Testis (tissue), 5 donors: ENCODE measurements around the gene GSTT2. TPM values are rescaled to one million over a fixed set of nuclear protein-coding genes. Genes with fewer than 3 reads are reported as not detected.
"Not testable (repeated sequence)": the region's sequence is repeated elsewhere in the genome, so short reads cannot be mapped to it uniquely, and the experiment has no call there.

Source experiments
- DNase-seq: peaks from one replicate; pipeline ENCODE4 v3.0.0-alpha.2; 2019
- H3K27ac ChIP-seq, 2 donors: fragments of 200-600 bp; sonication (generic); one replicate each; pipeline ENCODE4 v1.5.1; 2019
- H3K27me3 ChIP-seq: fragments of 200-600 bp; sonication (generic); one replicate; pipeline ENCODE4 v1.5.1; 2019
- H3K36me3 ChIP-seq: fragments of 200-600 bp; sonication (generic); one replicate; pipeline ENCODE4 v1.5.1; 2017; ENCODE audit warnings: low read depth; ENCODE audit errors: missing control alignments
- H3K4me1 ChIP-seq: fragments of 200-600 bp; sonication (generic); one replicate; pipeline ENCODE4 v1.5.1; 2019
- H3K4me3 ChIP-seq, 2 donors: fragments of 200-600 bp; sonication (generic); one replicate each; pipeline ENCODE4 v1.5.1; 2017 to 2019
- H3K9me3 ChIP-seq: fragments of 200-600 bp; sonication (generic); one replicate; pipeline ENCODE4 v1.5.1; 2017
- POLR2A ChIP-seq: fragments of 450-650 bp; IDR thresholded peaks from one replicate; pipeline ENCODE4 v1.6.1; 2017; ENCODE audit warnings: antibody characterized with exemption, mild to moderate bottlenecking, moderate library complexity
- WGBS, 2 donors: methylation state at CpG; one replicate each; pipeline ENCODE4 v1.1.5; 2018; 5-methylcytosine and 5-hydroxymethylcytosine counted together
- intact Hi-C: fragments of 100-400 bp; cut with DNase I; formaldehyde crosslinking; loops from one replicate; pipeline ENCODE4 v1.15.1; 2023; ENCODE audit warnings: low total_unique reads
- long read RNA-seq, 2 donors: transcript quantifications; one replicate each; lab custom pipeline, GENCODE V29; 2026
- polyA plus RNA-seq: library from polyadenylated mRNA; stranded (reverse); fragments of 350-450 nt; fragmentation: Illumina TruSeq; extraction: RNeasy Lipid Tissue Mini Kit (QIAGEN cat#74804); gene quantifications from one replicate; pipeline ENCODE4 v1.2.3, GENCODE V29; 2014; ENCODE audit warnings: low read depth, low replicate concordance; ENCODE audit not compliant: insufficient read depth
- total RNA-seq, 2 donors: library from RNA; depleted of rRNA; stranded (reverse); fragments of >200 nt; gene quantifications; one replicate each; pipeline ENCODE4 v1.2.3, GENCODE V29; 2016
- TF ChIP-seq, protein P1 (sequence below), 3 experiments: fragments of 450-650 bp in 2 of 3; fragments of 200-600 bp in 1 of 3; sonication (generic) in 1 of 3; IDR thresholded peaks; one replicate each; pipeline ENCODE4 v1.5.1; 2016 to 2019; ENCODE audit warnings: antibody characterized with exemption in 3 of 3, mild to moderate bottlenecking in 2 of 3, moderate library complexity in 1 of 3

The GSTT2 gene
- total RNA-seq: under 1 TPM in 1 of 2 donors, not detected in 1; 0.68 TPM
- not detected for polyA plus RNA-seq
- long read RNA-seq, donor 1: 0 reads
- long read RNA-seq, donor 2: 0 reads

DNA sequence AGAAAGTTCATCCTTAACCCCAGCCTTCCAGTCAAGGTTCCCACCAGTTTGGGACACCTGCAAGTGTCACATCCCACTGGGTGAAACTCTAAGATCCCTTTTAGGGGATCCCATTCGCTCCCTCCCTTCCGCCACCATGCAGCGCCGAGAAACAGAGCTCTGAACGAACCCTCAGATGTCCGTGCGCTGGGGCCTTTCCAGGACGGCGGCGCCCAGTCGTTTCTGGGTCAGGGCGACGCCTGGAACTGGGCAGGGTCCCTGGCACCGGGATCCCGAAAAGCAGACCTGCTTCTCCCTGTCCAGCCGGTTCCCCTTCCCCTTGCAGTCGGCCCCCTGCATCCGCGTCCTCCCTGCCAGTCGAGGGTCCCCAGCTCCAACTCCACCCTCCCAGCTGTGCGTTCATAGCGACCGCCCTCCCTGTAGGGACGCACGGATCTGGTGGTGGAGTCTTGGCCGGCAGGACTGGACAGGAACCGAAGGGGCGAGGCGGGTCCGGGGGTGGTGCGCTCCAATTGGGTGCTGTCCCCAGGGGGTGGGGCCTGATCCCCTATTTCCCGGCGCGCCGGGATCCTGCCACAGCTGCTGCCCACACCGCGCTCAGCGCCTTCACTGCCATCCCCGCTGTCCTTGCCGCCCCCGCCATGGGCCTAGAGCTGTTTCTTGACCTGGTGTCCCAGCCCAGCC is at the start of gene GSTT2:
Gene GSTT2 (plus strand): TSS at position 578 of the 684 bp plus-strand sequence.
- intact Hi-C loops: not testable (repeated sequence)

DNA sequence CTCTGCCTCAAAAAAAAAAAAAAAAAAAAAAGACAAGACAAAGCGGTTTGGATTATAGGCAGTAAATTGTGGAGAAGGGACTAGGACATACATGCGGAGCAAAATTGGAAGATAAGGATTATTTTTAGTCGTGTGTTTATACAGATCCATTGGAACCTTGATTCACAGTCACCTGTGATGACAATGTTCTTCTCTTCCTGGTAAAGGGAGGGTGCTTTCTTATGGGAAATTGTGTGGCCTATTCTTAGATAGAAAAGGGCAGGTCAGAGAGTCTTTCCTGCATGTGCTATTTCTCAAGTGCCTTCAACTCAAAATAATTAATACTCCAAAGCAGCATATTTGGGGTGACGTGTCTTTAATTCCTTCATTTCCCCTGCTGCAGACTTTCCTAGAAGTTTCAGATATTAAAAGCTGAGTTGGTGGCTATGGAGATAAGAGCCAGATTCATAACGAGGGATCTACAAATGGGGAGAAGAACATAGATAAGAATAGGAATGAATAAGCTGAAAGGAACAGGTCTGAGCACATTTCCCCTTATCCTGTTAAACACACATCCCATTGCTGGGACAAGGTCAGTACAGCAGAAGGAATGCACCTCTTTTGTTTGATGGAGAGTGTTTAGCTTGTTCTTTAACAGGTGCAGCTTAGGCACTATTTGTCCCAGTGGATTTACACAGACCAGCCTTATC is 41.5 kb upstream of the GSTT2 start:
- no peaks in the 10 kb centered on the region for H3K9me3 ChIP-seq
- no peaks in the 10 kb centered on the region for H3K27me3 ChIP-seq
- no peak overlapping the region for H3K27ac ChIP-seq
- TF ChIP-seq, protein P1, sequence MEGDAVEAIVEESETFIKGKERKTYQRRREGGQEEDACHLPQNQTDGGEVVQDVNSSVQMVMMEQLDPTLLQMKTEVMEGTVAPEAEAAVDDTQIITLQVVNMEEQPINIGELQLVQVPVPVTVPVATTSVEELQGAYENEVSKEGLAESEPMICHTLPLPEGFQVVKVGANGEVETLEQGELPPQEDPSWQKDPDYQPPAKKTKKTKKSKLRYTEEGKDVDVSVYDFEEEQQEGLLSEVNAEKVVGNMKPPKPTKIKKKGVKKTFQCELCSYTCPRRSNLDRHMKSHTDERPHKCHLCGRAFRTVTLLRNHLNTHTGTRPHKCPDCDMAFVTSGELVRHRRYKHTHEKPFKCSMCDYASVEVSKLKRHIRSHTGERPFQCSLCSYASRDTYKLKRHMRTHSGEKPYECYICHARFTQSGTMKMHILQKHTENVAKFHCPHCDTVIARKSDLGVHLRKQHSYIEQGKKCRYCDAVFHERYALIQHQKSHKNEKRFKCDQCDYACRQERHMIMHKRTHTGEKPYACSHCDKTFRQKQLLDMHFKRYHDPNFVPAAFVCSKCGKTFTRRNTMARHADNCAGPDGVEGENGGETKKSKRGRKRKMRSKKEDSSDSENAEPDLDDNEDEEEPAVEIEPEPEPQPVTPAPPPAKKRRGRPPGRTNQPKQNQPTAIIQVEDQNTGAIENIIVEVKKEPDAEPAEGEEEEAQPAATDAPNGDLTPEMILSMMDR (IDR thresholded peaks at IDR 0.05): no peak
- no peak for TF ChIP-seq POLR2A
- no peaks in the 10 kb centered on the region for H3K36me3 ChIP-seq
- H3K4me3 ChIP-seq: no peak overlapping the region
- DNase-seq: no peak
- intact Hi-C loops: no loop called here
- no peaks in the 10 kb centered on the region for H3K4me1 ChIP-seq
- 56 to 59% methylated on average over 5 of the region's 5 CpGs for WGBS, 2 donors

More for the DNA sequence above, at the start of gene GSTT2:
- no CpG with 5 or more reads among the region's 41 CpGs for WGBS, 2 donors
- H3K27me3 ChIP-seq, H3K4me1 ChIP-seq, H3K4me3 ChIP-seq, DNase-seq, H3K36me3 ChIP-seq, H3K9me3 ChIP-seq, H3K27ac ChIP-seq: not testable (repeated sequence)

DNA sequence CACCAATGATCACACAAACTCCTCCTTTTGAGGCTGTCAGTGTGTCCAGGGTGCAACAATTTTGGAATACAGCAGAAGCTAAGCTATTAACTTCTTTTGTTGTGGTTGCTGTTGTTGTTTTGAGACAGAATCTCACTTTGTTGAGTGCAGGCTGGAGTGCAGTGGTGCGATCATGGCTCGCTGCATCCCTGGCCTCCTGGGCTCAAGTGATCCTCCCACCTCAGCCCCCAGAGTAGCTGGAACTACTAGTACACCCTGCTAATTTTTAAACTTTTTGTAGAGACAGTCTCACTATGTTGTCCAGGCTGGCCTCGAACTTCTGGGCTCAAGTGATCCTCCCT is 40.9 kb upstream of the GSTT2 start:
- TF ChIP-seq POLR2A: no peak
- TF ChIP-seq, protein P1 (IDR thresholded peaks at IDR 0.05): no peak
- H3K4me1 ChIP-seq: no peaks in the 10 kb centered on the region
- no peaks in the 10 kb centered on the region for H3K36me3 ChIP-seq
- H3K27me3 ChIP-seq: no peaks in the 10 kb centered on the region
- H3K9me3 ChIP-seq: no peaks in the 10 kb centered on the region
- 56 to 75% methylated on average over 3 of the region's 3 CpGs for WGBS, 2 donors
- intact Hi-C loops: no loop called here
- no peak overlapping the region for H3K4me3 ChIP-seq
- H3K27ac ChIP-seq: no peak overlapping the region
- no peak for DNase-seq

DNA sequence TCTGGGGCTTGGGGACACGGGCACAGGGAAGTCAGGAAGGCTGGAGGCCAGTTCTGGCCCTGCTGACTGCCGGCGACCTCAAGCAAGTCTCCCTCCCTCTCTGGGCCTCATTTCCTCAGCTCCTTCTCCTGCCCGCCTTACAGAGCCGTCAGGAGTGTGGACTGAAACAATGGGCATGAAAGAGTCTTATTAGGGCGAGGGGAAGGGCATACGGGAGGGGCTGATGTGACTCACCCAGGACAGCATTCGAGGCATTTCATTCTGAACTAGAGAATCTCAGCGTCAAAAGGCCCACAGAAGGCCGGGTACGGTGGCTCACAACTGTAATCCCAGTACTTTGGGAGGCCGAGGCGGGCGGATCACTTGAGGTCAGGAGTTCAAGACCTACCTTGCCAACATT is 39.8 kb upstream of the GSTT2 start:
- H3K36me3 ChIP-seq, DNase-seq, H3K9me3 ChIP-seq, intact Hi-C loops, H3K4me3 ChIP-seq, H3K27me3 ChIP-seq, H3K4me1 ChIP-seq, H3K27ac ChIP-seq: not testable (repeated sequence)
- 100% methylated on average over 5 of the region's 14 CpGs; no CpG with 5 or more reads in 1 of the 2 donors for WGBS, 2 donors

DNA sequence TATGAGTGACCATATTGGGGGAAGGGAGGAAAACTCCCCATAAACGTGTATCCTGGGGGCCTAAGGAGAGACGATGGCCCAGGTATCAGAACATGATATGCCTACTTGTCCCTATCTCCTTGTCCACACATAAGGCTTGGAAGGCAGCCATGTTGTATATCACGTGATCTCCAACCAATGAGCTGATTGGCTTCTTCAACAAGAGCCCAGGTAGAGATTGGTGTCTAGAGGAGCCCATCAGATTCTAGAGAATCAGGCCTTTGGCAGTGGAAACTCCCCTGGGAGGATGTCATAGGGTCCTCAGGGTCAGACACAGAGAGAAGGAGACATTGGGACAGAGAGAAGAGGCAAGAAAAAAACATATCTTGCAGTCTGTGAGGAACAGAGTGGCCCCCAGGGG is 32.5 kb upstream of the GSTT2 start:
- not testable (repeated sequence) for H3K4me3 ChIP-seq

DNA sequence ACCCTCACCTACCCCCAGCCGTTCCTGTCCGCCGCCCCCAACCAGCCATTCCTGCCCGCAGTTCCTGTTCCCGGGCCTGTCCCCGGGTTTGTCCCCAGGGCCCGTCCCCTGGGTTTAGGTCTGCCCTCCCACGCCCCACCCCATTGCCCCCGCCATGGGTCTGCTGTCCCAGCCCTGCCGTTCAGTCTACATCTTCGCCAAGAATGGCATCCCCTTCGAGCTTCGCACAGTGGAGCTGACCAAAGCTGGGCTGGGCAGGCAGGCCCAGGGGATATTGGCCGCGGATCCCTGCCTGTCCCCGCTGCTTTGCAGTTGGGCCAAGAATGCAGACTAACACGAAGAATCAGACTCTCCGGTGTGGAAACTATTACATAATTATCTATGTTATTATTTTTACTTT is 30.2 kb upstream of the GSTT2 start:
- H3K4me1 ChIP-seq, intact Hi-C loops, DNase-seq, H3K27me3 ChIP-seq, H3K4me3 ChIP-seq, H3K27ac ChIP-seq, H3K36me3 ChIP-seq, H3K9me3 ChIP-seq: not testable (repeated sequence)
- 80 to 82% methylated on average over 18 of the region's 18 CpGs for WGBS, 2 donors

More for the DNA sequence above, 32.5 kb upstream of the GSTT2 start:
- H3K36me3 ChIP-seq, H3K27ac ChIP-seq, H3K27me3 ChIP-seq, intact Hi-C loops, H3K4me1 ChIP-seq, H3K9me3 ChIP-seq, DNase-seq: not testable (repeated sequence)
- WGBS, 2 donors: 59% methylated on average over 3 of the region's 3 CpGs; no CpG with 5 or more reads in 1 of the 2 donors

DNA sequence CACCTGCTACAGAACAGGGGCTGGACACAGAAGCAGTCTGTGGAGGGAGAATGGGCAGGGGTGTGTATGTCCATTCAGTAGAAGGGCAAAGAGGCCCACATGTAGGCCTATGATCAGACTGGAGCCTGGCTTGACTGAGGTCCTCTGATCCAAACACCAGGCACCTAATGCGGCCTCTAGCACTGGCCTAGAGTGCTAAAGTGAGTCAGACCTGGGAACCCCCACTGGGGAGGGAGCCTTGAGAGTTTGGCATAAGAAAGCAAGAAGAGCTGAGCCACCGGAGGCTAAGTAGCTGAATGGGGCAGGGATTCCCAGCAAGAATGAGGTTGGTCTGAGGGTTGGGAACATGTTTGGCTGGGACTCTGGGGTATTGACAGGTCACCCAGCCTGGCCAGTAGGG is 28.6 kb upstream of the GSTT2 start:
- H3K4me1 ChIP-seq: not testable (repeated sequence)

DNA sequence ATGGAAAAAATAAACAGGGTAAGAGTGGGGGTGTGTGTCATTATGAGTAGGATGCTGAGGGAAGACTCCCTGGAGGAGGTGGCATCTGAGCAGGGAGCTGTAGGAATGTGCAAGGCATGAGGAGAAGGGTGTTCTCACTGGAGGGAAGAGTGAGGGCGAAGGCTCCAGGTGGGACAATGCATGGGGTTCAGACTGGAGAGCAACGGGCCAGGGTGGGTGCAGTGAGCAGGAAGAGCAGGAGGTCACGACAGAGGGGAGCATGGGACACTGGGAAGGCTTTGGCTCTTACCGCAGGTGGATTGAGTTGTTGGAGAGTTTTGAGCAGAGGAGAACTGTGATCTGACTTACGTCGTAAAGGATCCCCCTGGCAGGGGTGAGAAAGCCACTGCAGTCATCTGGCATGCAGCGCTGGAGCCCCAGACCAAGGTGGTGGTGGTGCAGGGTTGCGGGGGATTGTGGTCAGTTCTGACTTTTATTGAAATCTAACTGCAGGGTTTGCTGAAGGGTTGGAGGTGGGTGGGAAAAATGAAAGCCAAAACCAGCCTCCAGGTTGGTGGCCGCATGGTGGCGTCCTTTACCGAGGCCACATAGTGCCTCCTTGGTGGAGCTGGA is 27.0 kb upstream of the GSTT2 start:
- WGBS, 2 donors: 72 to 79% methylated on average over 10 to 11 of the region's 11 CpGs
- H3K36me3 ChIP-seq, intact Hi-C loops: not testable (repeated sequence)

More for the DNA sequence above, 28.6 kb upstream of the GSTT2 start:
- WGBS, 2 donors: 63 to 100% methylated on average over 1 of the region's 2 CpGs
- intact Hi-C loops, H3K9me3 ChIP-seq, H3K4me3 ChIP-seq, H3K27ac ChIP-seq, H3K36me3 ChIP-seq, H3K27me3 ChIP-seq, DNase-seq: not testable (repeated sequence)

DNA sequence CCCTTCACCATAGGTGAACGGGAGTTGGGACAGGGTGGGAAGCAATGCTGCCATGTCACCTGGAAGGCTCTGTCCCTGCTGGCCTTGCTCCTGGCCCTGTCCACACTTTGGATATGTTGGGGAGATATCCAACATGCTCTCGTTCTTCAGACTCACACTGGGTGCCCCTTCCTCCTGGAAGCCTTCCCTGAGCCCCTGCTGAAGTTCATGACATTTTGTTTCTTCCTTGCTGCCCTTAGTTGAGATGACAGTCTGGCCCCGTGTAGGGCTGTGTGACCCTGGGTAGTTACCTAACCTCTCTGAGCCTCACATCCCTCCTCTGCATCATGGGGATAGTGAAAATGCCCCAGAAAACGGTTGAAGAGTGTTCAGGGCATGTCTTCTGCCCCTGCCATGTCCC is 26.4 kb upstream of the GSTT2 start:
- H3K27ac ChIP-seq, H3K4me1 ChIP-seq, H3K36me3 ChIP-seq, intact Hi-C loops, DNase-seq, H3K27me3 ChIP-seq, H3K9me3 ChIP-seq, H3K4me3 ChIP-seq: not testable (repeated sequence)
- WGBS, 2 donors: 74 to 83% methylated on average over 3 to 4 of the region's 4 CpGs

More for the DNA sequence above, 27.0 kb upstream of the GSTT2 start:
- H3K4me3 ChIP-seq, DNase-seq, H3K27me3 ChIP-seq, H3K9me3 ChIP-seq, H3K4me1 ChIP-seq, H3K27ac ChIP-seq: not testable (repeated sequence)
